A549 (cell line): ENCODE results near the gene PLET1.

Experiments
- FOSL2 ChIP-seq, 2 experiments: fragments of 450-650 bp in 1 of 2; fragments of >200 bp in 1 of 2; sonication (Bioruptor Twin) in 1 of 2; formaldehyde crosslinking; IDR thresholded peaks; 2 replicates each; pipeline versions ENCODE4 v1.5.0 to v1.6.1; 2016 to 2020; ENCODE audit warnings: mild to moderate bottlenecking in 1 of 2, moderate library complexity in 1 of 2
- RCOR1 ChIP-seq: fragments of 150-350 bp; IDR thresholded peaks from 2 replicates; pipeline ENCODE4 v1.6.1; 2014; ENCODE audit warnings: antibody characterized with exemption, low read length, low read depth
- RFX5 ChIP-seq: fragments of 450-650 bp; IDR thresholded peaks from 2 replicates; pipeline ENCODE4 v1.7.1; 2014; ENCODE audit warnings: antibody characterized with exemption, mild to moderate bottlenecking, moderate library complexity
- TF ChIP-seq, protein P1 (sequence below): fragments of >200 bp; sonication (Bioruptor Twin); formaldehyde crosslinking; IDR thresholded peaks from 3 replicates; pipeline ENCODE4 v1.5.1; 2016
- TF ChIP-seq, protein P2 (sequence below): fragments of 200-600 bp; sonication (generic); IDR thresholded peaks from 2 replicates; pipeline ENCODE4 v1.6.1; 2016; ENCODE audit warnings: antibody characterized with exemption, mild to moderate bottlenecking, moderate library complexity
- TF ChIP-seq, protein P3 (sequence below): IDR thresholded peaks from 2 replicates; pipeline ENCODE4 v1.6.1; 2012

DNA sequence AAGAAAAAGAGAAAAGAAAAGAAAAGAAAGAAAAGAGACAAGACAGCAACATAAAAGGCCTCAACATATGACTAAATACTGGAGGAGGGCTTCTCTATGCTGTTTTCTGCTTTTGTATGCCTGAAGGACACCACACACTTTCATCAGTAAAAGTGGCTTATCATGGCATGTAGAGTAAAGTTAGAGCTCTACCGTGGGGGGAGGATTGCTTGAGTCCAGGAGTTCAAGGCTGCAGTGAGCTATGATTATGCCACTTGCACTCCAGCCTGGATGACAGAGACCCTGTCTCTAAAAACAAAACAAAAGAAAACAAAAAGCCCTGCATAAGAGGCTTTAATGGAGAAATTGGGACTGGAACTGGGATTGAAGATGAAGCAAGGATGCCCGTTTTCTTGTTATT is 28.7 kb downstream of the PLET1 start:
- TF ChIP-seq, protein P1, sequence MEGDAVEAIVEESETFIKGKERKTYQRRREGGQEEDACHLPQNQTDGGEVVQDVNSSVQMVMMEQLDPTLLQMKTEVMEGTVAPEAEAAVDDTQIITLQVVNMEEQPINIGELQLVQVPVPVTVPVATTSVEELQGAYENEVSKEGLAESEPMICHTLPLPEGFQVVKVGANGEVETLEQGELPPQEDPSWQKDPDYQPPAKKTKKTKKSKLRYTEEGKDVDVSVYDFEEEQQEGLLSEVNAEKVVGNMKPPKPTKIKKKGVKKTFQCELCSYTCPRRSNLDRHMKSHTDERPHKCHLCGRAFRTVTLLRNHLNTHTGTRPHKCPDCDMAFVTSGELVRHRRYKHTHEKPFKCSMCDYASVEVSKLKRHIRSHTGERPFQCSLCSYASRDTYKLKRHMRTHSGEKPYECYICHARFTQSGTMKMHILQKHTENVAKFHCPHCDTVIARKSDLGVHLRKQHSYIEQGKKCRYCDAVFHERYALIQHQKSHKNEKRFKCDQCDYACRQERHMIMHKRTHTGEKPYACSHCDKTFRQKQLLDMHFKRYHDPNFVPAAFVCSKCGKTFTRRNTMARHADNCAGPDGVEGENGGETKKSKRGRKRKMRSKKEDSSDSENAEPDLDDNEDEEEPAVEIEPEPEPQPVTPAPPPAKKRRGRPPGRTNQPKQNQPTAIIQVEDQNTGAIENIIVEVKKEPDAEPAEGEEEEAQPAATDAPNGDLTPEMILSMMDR: no peak
- TF ChIP-seq RFX5 (no peak), FOSL2 (IDR thresholded peaks at IDR 0.05) (no peak), FOSL2 (CRISPR knock-in tag; IDR thresholded peaks at IDR 0.05) (no peak), RCOR1 (no peak)
- TF ChIP-seq, protein P2, sequence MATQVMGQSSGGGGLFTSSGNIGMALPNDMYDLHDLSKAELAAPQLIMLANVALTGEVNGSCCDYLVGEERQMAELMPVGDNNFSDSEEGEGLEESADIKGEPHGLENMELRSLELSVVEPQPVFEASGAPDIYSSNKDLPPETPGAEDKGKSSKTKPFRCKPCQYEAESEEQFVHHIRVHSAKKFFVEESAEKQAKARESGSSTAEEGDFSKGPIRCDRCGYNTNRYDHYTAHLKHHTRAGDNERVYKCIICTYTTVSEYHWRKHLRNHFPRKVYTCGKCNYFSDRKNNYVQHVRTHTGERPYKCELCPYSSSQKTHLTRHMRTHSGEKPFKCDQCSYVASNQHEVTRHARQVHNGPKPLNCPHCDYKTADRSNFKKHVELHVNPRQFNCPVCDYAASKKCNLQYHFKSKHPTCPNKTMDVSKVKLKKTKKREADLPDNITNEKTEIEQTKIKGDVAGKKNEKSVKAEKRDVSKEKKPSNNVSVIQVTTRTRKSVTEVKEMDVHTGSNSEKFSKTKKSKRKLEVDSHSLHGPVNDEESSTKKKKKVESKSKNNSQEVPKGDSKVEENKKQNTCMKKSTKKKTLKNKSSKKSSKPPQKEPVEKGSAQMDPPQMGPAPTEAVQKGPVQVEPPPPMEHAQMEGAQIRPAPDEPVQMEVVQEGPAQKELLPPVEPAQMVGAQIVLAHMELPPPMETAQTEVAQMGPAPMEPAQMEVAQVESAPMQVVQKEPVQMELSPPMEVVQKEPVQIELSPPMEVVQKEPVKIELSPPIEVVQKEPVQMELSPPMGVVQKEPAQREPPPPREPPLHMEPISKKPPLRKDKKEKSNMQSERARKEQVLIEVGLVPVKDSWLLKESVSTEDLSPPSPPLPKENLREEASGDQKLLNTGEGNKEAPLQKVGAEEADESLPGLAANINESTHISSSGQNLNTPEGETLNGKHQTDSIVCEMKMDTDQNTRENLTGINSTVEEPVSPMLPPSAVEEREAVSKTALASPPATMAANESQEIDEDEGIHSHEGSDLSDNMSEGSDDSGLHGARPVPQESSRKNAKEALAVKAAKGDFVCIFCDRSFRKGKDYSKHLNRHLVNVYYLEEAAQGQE: no peak
- TF ChIP-seq, protein P3, sequence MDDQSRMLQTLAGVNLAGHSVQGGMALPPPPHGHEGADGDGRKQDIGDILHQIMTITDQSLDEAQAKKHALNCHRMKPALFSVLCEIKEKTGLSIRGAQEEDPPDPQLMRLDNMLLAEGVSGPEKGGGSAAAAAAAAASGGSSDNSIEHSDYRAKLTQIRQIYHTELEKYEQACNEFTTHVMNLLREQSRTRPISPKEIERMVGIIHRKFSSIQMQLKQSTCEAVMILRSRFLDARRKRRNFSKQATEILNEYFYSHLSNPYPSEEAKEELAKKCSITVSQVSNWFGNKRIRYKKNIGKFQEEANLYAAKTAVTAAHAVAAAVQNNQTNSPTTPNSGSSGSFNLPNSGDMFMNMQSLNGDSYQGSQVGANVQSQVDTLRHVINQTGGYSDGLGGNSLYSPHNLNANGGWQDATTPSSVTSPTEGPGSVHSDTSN: no peak
